ENCODE results near the gene USP17L17.
"Not testable (repeated sequence)": the region's sequence is repeated elsewhere in the genome, so short reads cannot be mapped to it uniquely, and the experiment has no call there.

USP17L17 gene

GRCh38 chr4:9243579-9243978, at the start of gene USP17L17:
USP17L17 (plus strand) TSS chr4:9243879; CDS start chr4:9243879, 0 bp downstream.
- in situ Hi-C loops (cut with MboI; ENCODE audit: low sequenced_read_pairs), result not testable (repeated sequence)

GRCh38 chr4:9210357-9210756, 33.3 kb upstream of the USP17L17 start, which contains the start of gene USP17L10:
USP17L10 (plus strand) TSS chr4:9210657; CDS start chr4:9210657, 0 bp downstream.
- in situ Hi-C loops (cut with MboI; ENCODE audit: low sequenced_read_pairs), result not testable (repeated sequence)

- in situ Hi-C loops (cut with MboI; ENCODE audit: low sequenced_read_pairs), result not testable (repeated sequence)
These were observed 29.0 kb upstream of the USP17L17 start for GRCh38 chr4:9214701-9215100.

- in situ Hi-C loops (cut with MboI; ENCODE audit: low sequenced_read_pairs), result not testable (repeated sequence)
These were observed 28.6 kb upstream of the USP17L17 start, which contains the start of gene USP17L11 for GRCh38 chr4:9215105-9215504. USP17L11 (plus strand) TSS chr4:9215405; CDS start chr4:9215405, 0 bp downstream.

GRCh38 chr4:9219852-9220251, 23.8 kb upstream of the USP17L17 start, which contains the start of gene USP17L12:
USP17L12 (plus strand) TSS chr4:9220152; CDS start chr4:9220152, 0 bp downstream.
- in situ Hi-C loops (cut with MboI; ENCODE audit: low sequenced_read_pairs), result not testable (repeated sequence)

GRCh38 chr4:9224596-9224995, 19.1 kb upstream of the USP17L17 start, which contains the start of gene USP17L13:
USP17L13 (plus strand) TSS chr4:9224896; CDS start chr4:9224896, 0 bp downstream.
- in situ Hi-C loops (cut with MboI; ENCODE audit: low sequenced_read_pairs), result not testable (repeated sequence)

- in situ Hi-C loops (cut with MboI; ENCODE audit: low sequenced_read_pairs), result not testable (repeated sequence)
These were observed 13.4 kb upstream of the USP17L17 start for GRCh38 chr4:9230249-9230648.

GRCh38 chr4:9234085-9234484, 9.6 kb upstream of the USP17L17 start, which contains the start of gene USP17L15:
USP17L15 (plus strand) TSS chr4:9234385; CDS start chr4:9234385, 0 bp downstream.
- in situ Hi-C loops (cut with MboI; ENCODE audit: low sequenced_read_pairs), result not testable (repeated sequence)

GRCh38 chr4:9238461-9238860, 5.2 kb upstream of the USP17L17 start:
- in situ Hi-C loops (cut with MboI; ENCODE audit: low sequenced_read_pairs), result not testable (repeated sequence)

- in situ Hi-C loops (cut with MboI; ENCODE audit: low sequenced_read_pairs), result not testable (repeated sequence)
These were observed 4.4 kb downstream of the USP17L17 start, which contains the start of gene USP17L18 for GRCh38 chr4:9247953-9248680. USP17L18 (plus strand) TSS chr4:9248630; CDS start chr4:9248630, 0 bp downstream.

- in situ Hi-C loops (cut with MboI; ENCODE audit: low sequenced_read_pairs), result not testable (repeated sequence)
These were observed 9.4 kb downstream of the USP17L17 start, which contains the start of gene USP17L19 for GRCh38 chr4:9253078-9253477. USP17L19 (plus strand) TSS chr4:9253378; CDS start chr4:9253378, 0 bp downstream.

- in situ Hi-C loops (cut with MboI; ENCODE audit: low sequenced_read_pairs), result not testable (repeated sequence)
These were observed 14.1 kb downstream of the USP17L17 start, which contains the start of gene USP17L20 for GRCh38 chr4:9257824-9258223. USP17L20 (plus strand) TSS chr4:9258124; CDS start chr4:9258124, 0 bp downstream.

GRCh38 chr4:9262572-9262971, 18.9 kb downstream of the USP17L17 start, which contains the start of gene USP17L21:
USP17L21 (plus strand) TSS chr4:9262872; CDS start chr4:9262872, 0 bp downstream.
- in situ Hi-C loops (cut with MboI; ENCODE audit: low sequenced_read_pairs), result not testable (repeated sequence)

GRCh38 chr4:9267319-9267718, 23.6 kb downstream of the USP17L17 start, which contains the start of gene USP17L22:
USP17L22 (plus strand) TSS chr4:9267619; CDS start chr4:9267619, 0 bp downstream.
- in situ Hi-C loops (cut with MboI; ENCODE audit: low sequenced_read_pairs), result not testable (repeated sequence)

GRCh38 chr4:9271719-9272118, 28.0 kb downstream of the USP17L17 start:
- in situ Hi-C loops (cut with MboI; ENCODE audit: low sequenced_read_pairs), result not testable (repeated sequence)
